K562 (cell line): ENCODE measurements around the gene RPRML. TPM values are rescaled to one million over a fixed set of nuclear protein-coding genes. Genes with fewer than 3 reads are reported as not detected.

Experiments
- ATAC-seq: fragments of 200-7000 bp; cut with Tn5 transposase; 3 replicates; pipeline ENCODE4 v1.9.1; 2020; ENCODE audit warnings: moderate library complexity
- BruUV-seq: library from RNA; stranded (reverse); fragments of 400-500 nt; replicated peaks from 2 replicates; lab custom pipeline; 2021; lab: Mats Ljungman, UMichigan
- CTCF ChIA-PET: fragments of 300-600 bp; formaldehyde crosslinking; extraction: SDS; loops from one replicate; lab custom pipeline; 2021; ENCODE audit warnings: low intra/inter-chr PET ratio; lab: Yijun Ruan, JAX
- POLR2A ChIA-PET: fragments of 300-600, 350-650 bp; sonication (Branson Sonifier 250); formaldehyde crosslinking; extraction: SDS; loops from one replicate; lab custom pipeline; 2021; ENCODE audit warnings: antibody characterized with exemption, inconsistent platforms; lab: Yijun Ruan, JAX
- DNase-seq, 4 experiments: peaks; one replicate each; pipeline versions ENCODE4 v3.0.0 to v3.0.0-alpha.2; 2011 to 2018; ENCODE audit warnings: low spot score in 3 of 4, mixed read lengths in 3 of 4; ENCODE audit errors: extremely low read depth in 1 of 4
- FAIRE-seq: peaks from 2 replicates; lab custom pipeline; 2011; peaks lifted over from hg19 to GRCh38; lab: Jason Lieb, UNC
- H2AFZ ChIP-seq: 2 replicates; pipeline ENCODE4 v1.6.0; 2011; ENCODE audit warnings: low read depth, low read length, control low read depth, inconsistent platforms
- H3K27ac ChIP-seq: fragments of 200-600 bp; 3 replicates; pipeline ENCODE4 v1.8.0; 2011; ENCODE audit warnings: low read depth, mild to moderate bottlenecking, control low read depth, inconsistent platforms, low read length, moderate library complexity, mixed read lengths; ENCODE audit errors: extremely low read depth
- H3K27me3 ChIP-seq, 2 experiments: fragments of 300-600 bp in 1 of 2; 2 replicates in 1 of 2; 3 replicates in 1 of 2; pipeline versions ENCODE4 v1.6.0 to v1.8.0; 2011; ENCODE audit warnings: inconsistent platforms in 2 of 2, low read length in 2 of 2, mild to moderate bottlenecking in 1 of 2, mixed read lengths in 1 of 2, moderate library complexity in 1 of 2; ENCODE audit not compliant: control insufficient read depth in 2 of 2, insufficient read depth in 2 of 2
- H3K36me3 ChIP-seq: fragments of 300-600 bp; 3 replicates; pipeline ENCODE4 v1.8.0; 2011; ENCODE audit warnings: mild to moderate bottlenecking, low read length, inconsistent platforms; ENCODE audit not compliant: control insufficient read depth, insufficient read depth
- H3K4me1 ChIP-seq, 2 experiments: fragments of 200-600 bp in 1 of 2; replicated peaks in 1 of 2; 2 replicates in 1 of 2; 3 replicates in 1 of 2; pipeline versions ENCODE4 v1.5.1 to v1.8.0; 2011; ENCODE audit warnings: inconsistent platforms in 2 of 2, low read length in 2 of 2, mild to moderate bottlenecking in 1 of 2, mixed read lengths in 1 of 2, moderate library complexity in 1 of 2; ENCODE audit not compliant: control insufficient read depth in 2 of 2, insufficient read depth in 2 of 2
- H3K4me2 ChIP-seq: 2 replicates; pipeline ENCODE4 v1.6.1; 2011; ENCODE audit warnings: low read length, control low read depth, inconsistent platforms, mixed read lengths; ENCODE audit not compliant: insufficient read depth
- H3K4me3 ChIP-seq: fragments of 200-600 bp; sonication (generic), shearing (Covaris generic); 2 replicates; pipeline ENCODE4 v1.5.1; 2016; ENCODE audit warnings: control low read depth, inconsistent platforms
- H3K79me2 ChIP-seq: fragments of 200-600 bp; 3 replicates; pipeline ENCODE4 v1.8.0; 2011; ENCODE audit warnings: low read length, inconsistent platforms; ENCODE audit not compliant: control insufficient read depth, insufficient read depth
- H3K9ac ChIP-seq, 2 experiments: 2 replicates each; pipeline versions ENCODE4 v1.6.0 to v1.6.1; 2011; ENCODE audit warnings: low read depth in 2 of 2, low read length in 2 of 2, control low read depth in 1 of 2, inconsistent platforms in 1 of 2, mild to moderate bottlenecking in 1 of 2, mixed read lengths in 1 of 2; ENCODE audit not compliant: insufficient read depth in 1 of 2
- H3K9me1 ChIP-seq: one replicate; pipeline ENCODE4 v1.6.0; 2011; ENCODE audit warnings: inconsistent platforms, mild to moderate bottlenecking, low read length, moderate library complexity; ENCODE audit not compliant: control insufficient read depth, insufficient read depth
- H3K9me3 ChIP-seq: replicated peaks from 2 replicates; pipeline ENCODE4 v1.5.1; 2011; ENCODE audit warnings: low read depth, low read length, inconsistent platforms; ENCODE audit not compliant: control insufficient read depth, insufficient read depth
- H4K20me1 ChIP-seq: replicated peaks from 2 replicates; pipeline ENCODE4 v1.6.1; 2011; ENCODE audit warnings: low read length, inconsistent platforms, mixed read lengths; ENCODE audit not compliant: control insufficient read depth, insufficient read depth
- ADNP ChIP-seq: fragments of 200-800 bp; sonication (Bioruptor generic); IDR thresholded peaks from 2 replicates; pipeline ENCODE4 v1.6.1; 2016; ENCODE audit warnings: missing genetic modification characterization, missing compliant biosample characterization
- BRF1 ChIP-seq: IDR thresholded peaks from 3 replicates; pipeline ENCODE4 v1.6.1; 2011; ENCODE audit warnings: borderline replicate concordance, mild to moderate bottlenecking; ENCODE audit not compliant: insufficient read length; ENCODE audit errors: extremely low read depth
- GATAD2B ChIP-seq: fragments of 450-650 bp; IDR thresholded peaks from 2 replicates; pipeline ENCODE4 v1.6.1; 2017; ENCODE audit warnings: mild to moderate bottlenecking, borderline replicate concordance
- HDAC1 ChIP-seq, 2 experiments: fragments of 450-650 bp; IDR thresholded peaks; 2 replicates each; pipeline ENCODE4 v1.6.1; 2016 to 2017; ENCODE audit warnings: inconsistent platforms in 1 of 2, mild to moderate bottlenecking in 1 of 2, moderate library complexity in 1 of 2
- HDAC3 ChIP-seq: fragments of 450-650 bp; IDR thresholded peaks from 2 replicates; pipeline ENCODE4 v1.6.1; 2018; ENCODE audit warnings: borderline replicate concordance, mild to moderate bottlenecking, moderate library complexity; ENCODE audit not compliant: partially characterized antibody
- HMG20A ChIP-seq: fragments of 450-650 bp; formaldehyde crosslinking; conservative IDR thresholded peaks from 2 replicates; pipeline ENCODE4 v1.4.0; 2020; ENCODE audit warnings: mild to moderate bottlenecking, mixed read lengths
- HSF4 ChIP-seq: fragments of 250-450 bp; sonication (Bioruptor Pico); IDR thresholded peaks from 2 replicates; pipeline ENCODE4 v2.1.2; 2022; ENCODE audit warnings: mild to moderate bottlenecking, moderate library complexity, borderline replicate concordance
- KLF13 ChIP-seq: fragments of 450-650 bp; IDR thresholded peaks from 2 replicates; pipeline ENCODE4 v1.6.1; 2016; ENCODE audit warnings: missing genetic modification characterization, low read depth, mild to moderate bottlenecking, missing compliant biosample characterization, moderate library complexity, borderline replicate concordance
- LEF1 ChIP-seq: fragments of 450-650 bp; IDR thresholded peaks from 2 replicates; pipeline ENCODE4 v1.6.1; 2016; ENCODE audit warnings: mild to moderate bottlenecking
- NFATC3 ChIP-seq: fragments of 450-650 bp; IDR thresholded peaks from 2 replicates; pipeline ENCODE4 v1.6.1; 2017; ENCODE audit warnings: mild to moderate bottlenecking
- NONO ChIP-seq, 2 experiments: fragments of 200-400 bp in 1 of 2; fragments of 450-650 bp in 1 of 2; formaldehyde crosslinking in 1 of 2; IDR thresholded peaks; 2 replicates each; pipeline ENCODE4 v1.6.1; 2017; ENCODE audit warnings: low read depth in 2 of 2, mild to moderate bottlenecking in 2 of 2, moderate library complexity in 2 of 2, low read length in 1 of 2
- PHF8 ChIP-seq: fragments of 200-600 bp; sonication (generic); IDR thresholded peaks from 2 replicates; pipeline ENCODE4 v1.6.1; 2012; ENCODE audit warnings: mixed run types, mild to moderate bottlenecking, inconsistent platforms, low read length, moderate library complexity, borderline replicate concordance
- PKNOX1 ChIP-seq: fragments of 450-650 bp; IDR thresholded peaks from 2 replicates; pipeline ENCODE4 v1.6.1; 2016
- TBL1XR1 ChIP-seq, 2 experiments: IDR thresholded peaks; 2 replicates each; pipeline ENCODE4 v1.6.1; 2012; ENCODE audit warnings: improper control_type of control experiment in 2 of 2, low read length in 2 of 2, mild to moderate bottlenecking in 1 of 2
- TEAD1 ChIP-seq, 2 experiments: fragments of 450-650 bp in 1 of 2; sonication (generic) in 1 of 2; formaldehyde crosslinking; IDR thresholded peaks; 2 replicates each; pipeline versions ENCODE4 v1.4.0 to v1.8.0; 2020 to 2022; ENCODE audit warnings: mild to moderate bottlenecking in 2 of 2, missing genetic modification reagents in 1 of 2
- TSC22D4 ChIP-seq: fragments of 450-650 bp; IDR thresholded peaks from 2 replicates; pipeline ENCODE4 v1.6.1; 2016; ENCODE audit warnings: missing genetic modification characterization, missing biosample characterization, control low read depth
- ZNF140 ChIP-seq: fragments of 250-450 bp; sonication (Bioruptor Pico); IDR thresholded peaks from 2 replicates; pipeline ENCODE4 v1.8.0; 2021; ENCODE audit warnings: moderate library complexity, mild to moderate bottlenecking, inconsistent platforms
- ZNF197 ChIP-seq: fragments of 200-800 bp; sonication (Bioruptor generic); IDR thresholded peaks from 2 replicates; pipeline ENCODE4 v1.6.1; 2016; ENCODE audit warnings: low read depth, missing genetic modification characterization, missing compliant biosample characterization
- ZNF583 ChIP-seq: fragments of 250-450 bp; sonication (Bioruptor Pico); IDR thresholded peaks from 2 replicates; pipeline ENCODE4 v1.4.0; 2020
- ZNF79 ChIP-seq: fragments of 250-450 bp; sonication (Bioruptor Pico); IDR thresholded peaks from 2 replicates; pipeline ENCODE4 v1.4.0; 2020; ENCODE audit warnings: low read depth, mild to moderate bottlenecking, moderate library complexity
- WGBS: fragments of 100-300 bp; shearing (Covaris generic); methylation state at CpG from one replicate; pipeline ENCODE4 v1.1.6; 2016; ENCODE audit warnings: low coverage, mixed read lengths; ENCODE audit not compliant: insufficient coverage; ENCODE audit errors: missing lambda C conversion rate; 5-methylcytosine and 5-hydroxymethylcytosine counted together
- in situ Hi-C: fragments of 300-500 bp; cut with MboI; formaldehyde crosslinking; loops from 4 replicates; pipeline ENCODE4 v1.15.0; 2018; ENCODE audit warnings: inconsistent platforms, mixed read lengths
- intact Hi-C: fragments of 100-400 bp; cut with micrococcal nuclease; formaldehyde crosslinking; loops from 2 replicates; pipeline ENCODE4 v1.14.2; 2022
- polyA plus RNA-seq, 8 experiments: library from polyadenylated mRNA; depleted of rRNA in 4 of 8; stranded (reverse) in 5 of 8; unstranded in 3 of 8; fragments of >200 nt; fragmentation: Nextera tagmentation in 2 of 8; fragmentation: Illumina TruSeq in 1 of 8; extraction: Ambion mirVana in 2 of 8; extraction: Trizol in 1 of 8; gene quantifications; 2 replicates each; pipeline versions ENCODE4 v1.2.1 to v1.2.3, GENCODE V29; 2011 to 2014; ENCODE audit warnings: inconsistent platforms in 1 of 8, missing spikeins in 1 of 8
- total RNA-seq, 7 experiments: library from RNA; depleted of rRNA in 6 of 7; stranded (reverse); fragments of >200 nt in 6 of 7; fragmentation: Illumina TruSeq in 2 of 7; extraction: Trizol in 2 of 7; gene quantifications; 2 replicates each; pipeline versions ENCODE4 v1.2.1 to v1.2.3, GENCODE V29; 2011 to 2021; ENCODE audit warnings: low replicate concordance in 1 of 7

Gene RPRML
- total and polyA plus RNA-seq, 9 of the 15 experiments (the other 6 are each of a cell fraction or from before 2014, with no cell fraction given), result not detected

DNA sequence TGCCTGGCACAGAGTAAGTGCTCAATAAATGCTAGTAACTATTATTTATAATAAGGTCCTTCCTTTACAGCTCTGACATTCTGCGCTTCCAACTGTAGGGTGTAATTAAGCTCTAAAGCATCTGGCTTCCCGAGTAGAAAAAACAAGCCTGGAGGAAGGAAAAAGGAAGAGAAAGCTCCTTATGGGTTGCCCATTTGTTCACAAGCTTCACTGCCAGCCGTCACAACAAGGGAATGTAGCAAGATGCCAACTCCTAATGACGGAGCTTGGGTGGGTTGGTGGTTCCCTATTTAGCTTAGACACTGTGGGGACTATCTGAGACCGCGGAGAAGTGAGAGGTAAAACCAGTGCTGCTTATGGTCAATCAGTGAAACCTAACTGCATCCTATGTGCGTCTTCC is 7.3 kb upstream of the RPRML start (continued):
- TF ChIP-seq KLF13 (tag) (no peak), TSC22D4 (tag) (no peak), ZNF79 (no peak), PHF8 (no peak), ZNF140 (no peak), ZNF583 (CRISPR knock-in tag) (no peak), NFATC3 (no peak), HSF4 (no peak), BRF1 (no peak)

- no TSS peak for BruUV-seq
- DNase-seq (no peak), FAIRE-seq (no peak), ATAC-seq (no peak)
- Histone ChIP-seq H4K20me1 (peaks cover 4% of the 10 kb centered on the region; the same call in 1 of the 2 replicates), H3K27ac (no peak overlapping the region), H3K9me1 (no peaks in the 10 kb centered on the region), H3K9ac (no peak overlapping the region), H3K27me3 (peaks cover 31 to 53% of the 10 kb centered on the region in 2 experiments), H3K4me1 (no peaks in the 10 kb centered on the region), H3K4me2 (no peak overlapping the region), H3K79me2 (no peaks in the 10 kb centered on the region), H2AFZ (no peak overlapping the region), H3K36me3 (no peaks in the 10 kb centered on the region), H3K9me3 (no peaks in the 10 kb centered on the region), H3K4me3 (no peak overlapping the region)
- 0% methylated on average over 5 of the region's 5 CpGs for WGBS
- POLR2A ChIA-PET, result no interaction called here
- in situ Hi-C loops, result loop anchor here (25.0 kb wide), 1 partner anchor 627 kb away; no protein-coding TSS in a partner anchor
- intact Hi-C loops, result no loop called here
- CTCF ChIA-PET, result no interaction called here
- TF ChIP-seq ZNF197 (CRISPR knock-in tag) (no peak), NONO (IDR thresholded peaks at IDR 0.05; ENCODE audit: low read depth in 2 of 2, low read length in 1 of 2) (no peak), GATAD2B (no peak), PKNOX1 (no peak), TEAD1 (CRISPR knock-in tag; IDR thresholded peaks at IDR 0.05) (no peak), TBL1XR1 (IDR thresholded peaks at IDR 0.05; ENCODE audit: low read length in 2 of 2) (no peak), ADNP (no peak), HMG20A (no peak), LEF1 (no peak), HDAC3 (no peak), HDAC1 (IDR thresholded peaks at IDR 0.05) (no peak)
These were observed 5.8 kb upstream of the RPRML start for GRCh38 chr17:46984892-46985291.
